IMR-90 (cell line): ENCODE measurements around the gene DLG5. TPM values are rescaled to one million over a fixed set of nuclear protein-coding genes. Genes with fewer than 3 reads are reported as not detected.

Experiments used
- ATAC-seq: fragments of 200-7000 bp; cut with Tn5 transposase; 2 replicates; pipeline ENCODE4 v1.9.1; 2020; ENCODE audit warnings: low read depth, mild to moderate bottlenecking, moderate library complexity
- BruUV-seq: library from RNA; stranded (reverse); fragments of 400-500 nt; replicated peaks from 2 replicates; lab custom pipeline; 2021; lab: Mats Ljungman, UMichigan
- CTCF ChIA-PET: fragments of 300-600 bp; formaldehyde crosslinking; extraction: SDS; loops from one replicate; lab custom pipeline; 2021; ENCODE audit warnings: antibody characterized with exemption; lab: Yijun Ruan, JAX
- POLR2A ChIA-PET: fragments of 300-600 bp; sonication (Branson Sonifier 250); formaldehyde crosslinking; loops from one replicate; lab custom pipeline; 2022; ENCODE audit warnings: antibody characterized with exemption; ENCODE audit not compliant: unreplicated experiment; lab: Charles Lee
- DNase-seq: peaks from one replicate; pipeline ENCODE4 v3.0.0; 2013
- H2AFZ ChIP-seq: replicated peaks from 2 replicates; pipeline ENCODE3; 2013; ENCODE audit warnings: low read length, mild to moderate bottlenecking; ENCODE audit not compliant: poor library complexity
- H2AK5ac ChIP-seq: 2 replicates; pipeline ENCODE4 v1.6.1; 2013; ENCODE audit warnings: low read depth, low read length, inconsistent platforms
- H2AK9ac ChIP-seq: replicated peaks from 2 replicates; pipeline ENCODE3; 2013; ENCODE audit warnings: mild to moderate bottlenecking, low read depth, low read length, moderate library complexity; ENCODE audit not compliant: poor library complexity
- H2BK120ac ChIP-seq: 2 replicates; pipeline ENCODE4 v1.6.1; 2013; ENCODE audit warnings: low read depth, low read length, inconsistent platforms
- H2BK15ac ChIP-seq: 3 replicates; pipeline ENCODE4 v1.6.1; 2013; ENCODE audit warnings: low read depth, low read length, inconsistent platforms
- H2BK20ac ChIP-seq: 2 replicates; pipeline ENCODE4 v1.6.1; 2013; ENCODE audit warnings: low read depth, mild to moderate bottlenecking, inconsistent platforms, low read length, moderate library complexity
- H2BK5ac ChIP-seq: 2 replicates; pipeline ENCODE4 v1.6.1; 2013; ENCODE audit warnings: mild to moderate bottlenecking, low read depth, low read length, inconsistent platforms; ENCODE audit not compliant: poor library complexity, severe bottlenecking
- H3K14ac ChIP-seq: replicated peaks from 2 replicates; pipeline ENCODE4 v1.6.1; 2013; ENCODE audit warnings: low read depth, low read length, inconsistent platforms
- H3K18ac ChIP-seq: 2 replicates; pipeline ENCODE4 v1.6.1; 2013; ENCODE audit warnings: low read depth, low read length, control low read depth
- H3K23ac ChIP-seq: 2 replicates; pipeline ENCODE4 v1.6.1; 2013; ENCODE audit warnings: low read depth, low read length, inconsistent platforms
- H3K27ac ChIP-seq: 2 replicates; pipeline ENCODE4 v1.5.1; 2013; ENCODE audit warnings: mild to moderate bottlenecking, control low read depth, low read length; ENCODE audit not compliant: insufficient read depth
- H3K27me3 ChIP-seq: 2 replicates; pipeline ENCODE4 v1.6.1; 2013; ENCODE audit warnings: low read length; ENCODE audit not compliant: control insufficient read depth, insufficient read depth
- H3K36me3 ChIP-seq: 2 replicates; pipeline ENCODE4 v1.6.1; 2013; ENCODE audit warnings: low read length, mixed read lengths; ENCODE audit not compliant: control insufficient read depth, insufficient read depth
- H3K4ac ChIP-seq: 2 replicates; pipeline ENCODE4 v1.6.1; 2013; ENCODE audit warnings: low read depth, low read length, inconsistent platforms
- H3K4me1 ChIP-seq: 2 replicates; pipeline ENCODE4 v1.6.1; 2013; ENCODE audit warnings: low read length, mixed read lengths; ENCODE audit not compliant: control insufficient read depth, insufficient read depth
- H3K4me2 ChIP-seq: 2 replicates; pipeline ENCODE4 v1.6.1; 2013; ENCODE audit warnings: low read depth, mild to moderate bottlenecking, control low read depth, low read length, moderate library complexity
- H3K4me3 ChIP-seq: 2 replicates; pipeline ENCODE4 v1.5.1; 2013; ENCODE audit warnings: low read depth, mild to moderate bottlenecking, control low read depth, low read length, moderate library complexity; ENCODE audit not compliant: insufficient read depth
- H3K56ac ChIP-seq: 2 replicates; pipeline ENCODE4 v1.6.1; 2013; ENCODE audit warnings: low read length, inconsistent platforms; ENCODE audit not compliant: insufficient read depth; ENCODE audit errors: extremely low read depth
- H3K79me1 ChIP-seq, 2 experiments: 2 replicates each; pipeline ENCODE4 v1.6.1; 2013; ENCODE audit warnings: low read length in 2 of 2, inconsistent platforms in 1 of 2, low read depth in 1 of 2
- H3K9ac ChIP-seq: 2 replicates; pipeline ENCODE4 v1.6.1; 2013; ENCODE audit warnings: low read depth, low read length, control low read depth
- H3K9me1 ChIP-seq: 2 replicates; pipeline ENCODE4 v1.6.1; 2013; ENCODE audit warnings: low read length, inconsistent platforms; ENCODE audit not compliant: insufficient read depth
- H3K9me3 ChIP-seq: 2 replicates; pipeline ENCODE4 v1.6.1; 2013; ENCODE audit warnings: low read length; ENCODE audit not compliant: control insufficient read depth, insufficient read depth
- H4K20me1 ChIP-seq: 2 replicates; pipeline ENCODE4 v1.6.1; 2013; ENCODE audit warnings: low read length, inconsistent platforms; ENCODE audit not compliant: insufficient read depth
- H4K5ac ChIP-seq: 2 replicates; pipeline ENCODE4 v1.6.1; 2013; ENCODE audit warnings: mild to moderate bottlenecking, low read depth, low read length, control low read depth
- H4K8ac ChIP-seq, 2 experiments: 2 replicates each; pipeline ENCODE4 v1.6.1; 2013; ENCODE audit warnings: low read depth in 2 of 2, low read length in 2 of 2, control low read depth in 1 of 2, inconsistent platforms in 1 of 2
- H4K91ac ChIP-seq: 2 replicates; pipeline ENCODE4 v1.6.1; 2013; ENCODE audit warnings: low read depth, low read length, inconsistent platforms; ENCODE audit not compliant: insufficient read depth
- FOS ChIP-seq: fragments of 150-350 bp; IDR thresholded peaks from 2 replicates; pipeline ENCODE4 v1.6.1; 2016; ENCODE audit warnings: low read depth, low read length
- MAFK ChIP-seq: IDR thresholded peaks from 2 replicates; pipeline ENCODE4 v1.6.1; 2012; ENCODE audit warnings: low read depth, low read length, improper control_type of control experiment
- POLR2A ChIP-seq: IDR thresholded peaks from 2 replicates; pipeline ENCODE4 v1.6.1; 2012; ENCODE audit warnings: mild to moderate bottlenecking, low read depth, low read length
- RCOR1 ChIP-seq: IDR thresholded peaks from 2 replicates; pipeline ENCODE4 v1.6.1; 2012; ENCODE audit warnings: mild to moderate bottlenecking, low read length, improper control_type of control experiment; ENCODE audit not compliant: insufficient replicate concordance
- RFX5 ChIP-seq: IDR thresholded peaks from 2 replicates; pipeline ENCODE4 v1.8.0; 2012; ENCODE audit warnings: low read depth, mild to moderate bottlenecking, low read length, moderate library complexity
- USF2 ChIP-seq: fragments of 150-350 bp; IDR thresholded peaks from 2 replicates; pipeline ENCODE4 v1.6.1; 2017; ENCODE audit warnings: mild to moderate bottlenecking, antibody characterized with exemption, low read length, low read depth
- WGBS, 2 experiments: methylation state at CpG; one replicate each; pipeline versions ENCODE4 v1.1.5 to v1.1.7; 2013; ENCODE audit warnings: missing lambda C conversion rate in 2 of 2; ENCODE audit not compliant: insufficient read length in 1 of 2; ENCODE audit errors: extremely low coverage in 2 of 2; 5-methylcytosine and 5-hydroxymethylcytosine counted together
- dilution Hi-C: fragments of 300-500 bp; cut with HindIII; formaldehyde crosslinking; loops from one replicate; pipeline ENCODE4 v1.14.3; 2018; ENCODE audit warnings: low sequenced_read_pairs; ENCODE audit not compliant: unreplicated experiment
- in situ Hi-C: fragments of 300-500 bp; cut with MboI; formaldehyde crosslinking; loops from 3 replicates; pipeline ENCODE4 v1.14.3; 2019; ENCODE audit warnings: low sequenced_read_pairs, inconsistent platforms, mixed read lengths
- intact Hi-C: fragments of 100-400 bp; cut with micrococcal nuclease; formaldehyde crosslinking; loops from 2 replicates; pipeline ENCODE4 v1.10.0; 2022
- polyA plus RNA-seq, 3 experiments: library from polyadenylated mRNA; depleted of rRNA; stranded (reverse); fragments of >200 nt; gene quantifications; 2 replicates each; pipeline ENCODE4 v1.2.3, GENCODE V29; 2012; ENCODE audit warnings: low replicate concordance in 1 of 3
- total RNA-seq: library from RNA; depleted of rRNA; stranded (reverse); fragments of >200 nt; gene quantifications from 2 replicates; pipeline ENCODE4 v1.2.3, GENCODE V29; 2012

DLG5 gene
- total and polyA plus RNA-seq, 2 of the 4 experiments (the other 2 are of a cell fraction): 12.7 to 28.7 TPM

GRCh38 chr10:77842652-77843212 is 83.8 kb downstream of the DLG5 start:
- WGBS, 2 experiments: 100% methylated on average over 3 of the region's 5 CpGs; no CpG with 5 or more reads in 1 of the 2 experiments
- ChIA-PET POLR2A (no interaction called here), CTCF (interaction anchor here (0.9 kb wide), 1 partner anchor 12 kb away, joined by 3 read pairs; no protein-coding TSS in a partner anchor)
- H4K91ac ChIP-seq: no peak overlapping the region
- H2AK5ac ChIP-seq: no peak overlapping the region
- no peak overlapping the region for H2AFZ ChIP-seq
- no peaks in the 10 kb centered on the region for H3K9me3 ChIP-seq
- no peak overlapping the region for H3K18ac ChIP-seq
- H3K4me3 ChIP-seq: no peak overlapping the region
- H3K4me1 ChIP-seq: peaks cover 17% of the 10 kb centered on the region
- in situ Hi-C loops: no loop called here
- ATAC-seq (no peak), DNase-seq (no peak)
- no peak overlapping the region for H3K56ac ChIP-seq
- H2BK15ac ChIP-seq: no peak overlapping the region
- no peaks in the 10 kb centered on the region for H4K20me1 ChIP-seq
- dilution Hi-C loops: no loop called here
- peaks cover 39% of the 10 kb centered on the region for H3K36me3 ChIP-seq
- no TSS peak for BruUV-seq
- no peaks in the 10 kb centered on the region for H3K27me3 ChIP-seq
- no peak overlapping the region for H2BK20ac ChIP-seq
- TF ChIP-seq FOS: no peak
- no peak for TF ChIP-seq RCOR1
- TF ChIP-seq POLR2A: no peak
- no peak for TF ChIP-seq RFX5
- TF ChIP-seq MAFK: no peak
- TF ChIP-seq USF2: no peak
- H3K27ac ChIP-seq: no peak overlapping the region
- intact Hi-C loops: no loop called here
- no peak overlapping the region; the same call in 1 of the 2 replicates for H3K23ac ChIP-seq
- no peak overlapping the region for H3K14ac ChIP-seq
- H3K9ac ChIP-seq: no peak overlapping the region
- H2BK5ac ChIP-seq: no peak overlapping the region
- no peak overlapping the region for H3K4ac ChIP-seq
- H3K79me1 ChIP-seq: peaks cover 29 to 59% of the 10 kb centered on the region in 2 experiments
- H3K9me1 ChIP-seq: peaks cover 8% of the 10 kb centered on the region; the same call in 1 of the 2 replicates
- H4K5ac ChIP-seq: no peak overlapping the region
- no peak overlapping the region for H2AK9ac ChIP-seq
- no peak overlapping the region for H4K8ac ChIP-seq
- H2BK120ac ChIP-seq: no peak overlapping the region
- H3K4me2 ChIP-seq: no peak overlapping the region
